Liver (tissue), 9 donors: Measurements from ENCODE around the gene TBCD. TPM values are rescaled to one million over a fixed set of nuclear protein-coding genes. Genes with fewer than 3 reads are reported as not detected.

Experiments
- DNase-seq: peaks from one replicate; pipeline ENCODE4 v3.0.0-alpha.2; 2017; ENCODE audit warnings: low spot score
- H3K27ac ChIP-seq, 2 donors: one replicate each; pipeline ENCODE4 v1.7.0; 2013; ENCODE audit warnings: inconsistent platforms in 2 of 2, low read length in 2 of 2, control low read depth in 1 of 2, low read depth in 1 of 2, mild to moderate bottlenecking in 1 of 2
- H3K27me3 ChIP-seq, 4 donors: one replicate each; pipeline versions ENCODE4 v1.6.1 to v1.7.0; 2013; ENCODE audit warnings: low read length in 3 of 4, inconsistent platforms in 1 of 4, mild to moderate bottlenecking in 1 of 4, moderate library complexity in 1 of 4; ENCODE audit not compliant: control insufficient read depth in 4 of 4, insufficient read depth in 4 of 4
- H3K36me3 ChIP-seq, 4 donors: one replicate each; pipeline versions ENCODE4 v1.6.1 to v1.7.0; 2013; ENCODE audit warnings: low read length in 3 of 4, mild to moderate bottlenecking in 3 of 4, low read depth in 1 of 4, moderate library complexity in 1 of 4; ENCODE audit not compliant: control insufficient read depth in 4 of 4, insufficient read depth in 3 of 4
- H3K4me1 ChIP-seq, 4 donors: one replicate each; pipeline versions ENCODE4 v1.6.1 to v1.7.0; 2013; ENCODE audit warnings: low read length in 3 of 4, mild to moderate bottlenecking in 3 of 4, moderate library complexity in 1 of 4; ENCODE audit not compliant: control insufficient read depth in 4 of 4, insufficient read depth in 4 of 4
- H3K4me3 ChIP-seq, 3 donors: one replicate each; pipeline versions ENCODE4 v1.6.1 to v1.7.0; 2013; ENCODE audit warnings: low read length in 3 of 3, control low read depth in 1 of 3, low read depth in 1 of 3, mild to moderate bottlenecking in 1 of 3
- H3K9ac ChIP-seq, 2 donors: one replicate each; pipeline ENCODE4 v1.7.0; 2013; ENCODE audit warnings: low read length in 2 of 2, mild to moderate bottlenecking in 2 of 2, moderate library complexity in 2 of 2, control low read depth in 1 of 2, low read depth in 1 of 2
- H3K9me3 ChIP-seq, 4 donors: one replicate each; pipeline versions ENCODE4 v1.6.1 to v1.7.0; 2013; ENCODE audit warnings: low read length in 3 of 4; ENCODE audit not compliant: control insufficient read depth in 4 of 4
- ATF3 ChIP-seq: IDR thresholded peaks from 2 replicates; pipeline ENCODE4 v1.6.1; 2016; ENCODE audit warnings: antibody characterized with exemption
- EGR1 ChIP-seq, 2 donors: IDR thresholded peaks; 2 replicates each; pipeline ENCODE4 v1.6.1; 2016 to 2018; ENCODE audit warnings: antibody characterized with exemption in 2 of 2, low read depth in 2 of 2
- FOXA1 ChIP-seq: IDR thresholded peaks from 2 replicates; pipeline ENCODE4 v1.6.1; 2016; ENCODE audit warnings: antibody characterized with exemption
- FOXA2 ChIP-seq: IDR thresholded peaks from 2 replicates; pipeline ENCODE4 v1.6.1; 2016; ENCODE audit warnings: antibody characterized with exemption
- GABPA ChIP-seq, 2 donors: IDR thresholded peaks in 1 of 2; conservative IDR thresholded peaks in 1 of 2; 2 replicates each; pipeline ENCODE4 v1.6.1; 2016; ENCODE audit warnings: antibody characterized with exemption in 2 of 2, mild to moderate bottlenecking in 1 of 2, moderate library complexity in 1 of 2
- HNF4A ChIP-seq, 2 donors: conservative IDR thresholded peaks; 2 replicates each; pipeline ENCODE4 v1.6.1; 2016; ENCODE audit warnings: antibody characterized with exemption in 2 of 2, mild to moderate bottlenecking in 2 of 2
- HNF4G ChIP-seq: IDR thresholded peaks from 2 replicates; pipeline ENCODE4 v1.6.1; 2016; ENCODE audit warnings: antibody characterized with exemption
- JUND ChIP-seq, 2 donors: IDR thresholded peaks; 2 replicates each; pipeline ENCODE4 v1.6.1; 2016; ENCODE audit warnings: antibody characterized with exemption in 2 of 2
- MAX ChIP-seq: IDR thresholded peaks from 2 replicates; pipeline ENCODE4 v1.6.1; 2016; ENCODE audit warnings: antibody characterized with exemption
- NR2F2 ChIP-seq: IDR thresholded peaks from 2 replicates; pipeline ENCODE4 v1.6.1; 2016; ENCODE audit warnings: antibody characterized with exemption
- SP1 ChIP-seq: IDR thresholded peaks from 2 replicates; pipeline ENCODE4 v1.6.1; 2018; ENCODE audit warnings: antibody characterized with exemption, mild to moderate bottlenecking
- TAF1 ChIP-seq: conservative IDR thresholded peaks from 2 replicates; pipeline ENCODE4 v1.6.1; 2016; ENCODE audit warnings: antibody characterized with exemption, mild to moderate bottlenecking
- WGBS: extraction: QIAGEN DNeasy Blood & Tissue Kit; methylation state at CpG from one replicate; pipeline ENCODE4 v1.1.7; 2013; 5-methylcytosine and 5-hydroxymethylcytosine counted together
- polyA plus RNA-seq, 2 donors: library from polyadenylated mRNA; stranded (reverse) in 1 of 2; unstranded in 1 of 2; fragments of 200-250 nt in 1 of 2; fragments of >200 nt in 1 of 2; fragmentation: Nextera tagmentation in 1 of 2; extraction: Ambion mirVana in 1 of 2; gene quantifications; one replicate each; pipeline versions ENCODE4 v1.2.1 to v1.2.3, GENCODE V29; 2013 to 2015
- total RNA-seq, 2 donors: library from RNA; depleted of rRNA; stranded (reverse); fragments of >200 nt; gene quantifications; one replicate each; pipeline ENCODE4 v1.2.3, GENCODE V29; 2014
- TF ChIP-seq, protein P1 (sequence below): IDR thresholded peaks from 2 replicates; pipeline ENCODE4 v1.6.1; 2016; ENCODE audit warnings: antibody characterized with exemption, mild to moderate bottlenecking
- TF ChIP-seq, protein P2 (sequence below): IDR thresholded peaks from 2 replicates; pipeline ENCODE4 v1.6.1; 2016; ENCODE audit warnings: antibody characterized with exemption
- TF ChIP-seq, protein P3 (sequence below): fragments of 150-350 bp; IDR thresholded peaks from 2 replicates; pipeline ENCODE4 v1.5.1; 2017; ENCODE audit warnings: improper control_type of control experiment, low read depth, low read length; ENCODE audit not compliant: missing input control
- donor health status: healthy.
- donor health status: healthy.
- donor health status: healthy.
- donor health status: healthy.
- donor health status: healthy.

Gene TBCD
- total and polyA plus RNA-seq, 4 donors: 29.8 to 42.2 (median 33.0) TPM

DNA sequence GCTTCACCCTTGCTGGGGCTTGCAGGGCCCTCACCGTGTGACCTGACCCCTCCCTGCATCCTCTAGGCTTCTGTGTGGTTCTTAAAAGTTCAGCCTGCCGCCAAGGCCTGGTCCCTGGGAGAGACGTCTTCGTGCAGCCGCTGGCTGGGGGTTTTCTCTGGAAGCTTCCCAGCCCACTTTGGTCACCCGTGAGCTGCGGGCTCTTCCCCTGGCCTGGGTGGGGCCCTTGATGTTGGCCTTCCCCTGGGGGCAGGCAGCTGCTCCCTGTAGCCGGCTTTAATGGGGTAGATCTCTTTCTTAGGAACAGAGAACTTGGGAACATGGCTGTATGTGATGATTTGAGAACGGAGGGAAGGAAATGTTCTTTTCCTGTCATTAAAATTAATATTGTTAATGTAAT, 55.2 kb downstream of the TBCD start (continued):
- TF ChIP-seq, protein P1, sequence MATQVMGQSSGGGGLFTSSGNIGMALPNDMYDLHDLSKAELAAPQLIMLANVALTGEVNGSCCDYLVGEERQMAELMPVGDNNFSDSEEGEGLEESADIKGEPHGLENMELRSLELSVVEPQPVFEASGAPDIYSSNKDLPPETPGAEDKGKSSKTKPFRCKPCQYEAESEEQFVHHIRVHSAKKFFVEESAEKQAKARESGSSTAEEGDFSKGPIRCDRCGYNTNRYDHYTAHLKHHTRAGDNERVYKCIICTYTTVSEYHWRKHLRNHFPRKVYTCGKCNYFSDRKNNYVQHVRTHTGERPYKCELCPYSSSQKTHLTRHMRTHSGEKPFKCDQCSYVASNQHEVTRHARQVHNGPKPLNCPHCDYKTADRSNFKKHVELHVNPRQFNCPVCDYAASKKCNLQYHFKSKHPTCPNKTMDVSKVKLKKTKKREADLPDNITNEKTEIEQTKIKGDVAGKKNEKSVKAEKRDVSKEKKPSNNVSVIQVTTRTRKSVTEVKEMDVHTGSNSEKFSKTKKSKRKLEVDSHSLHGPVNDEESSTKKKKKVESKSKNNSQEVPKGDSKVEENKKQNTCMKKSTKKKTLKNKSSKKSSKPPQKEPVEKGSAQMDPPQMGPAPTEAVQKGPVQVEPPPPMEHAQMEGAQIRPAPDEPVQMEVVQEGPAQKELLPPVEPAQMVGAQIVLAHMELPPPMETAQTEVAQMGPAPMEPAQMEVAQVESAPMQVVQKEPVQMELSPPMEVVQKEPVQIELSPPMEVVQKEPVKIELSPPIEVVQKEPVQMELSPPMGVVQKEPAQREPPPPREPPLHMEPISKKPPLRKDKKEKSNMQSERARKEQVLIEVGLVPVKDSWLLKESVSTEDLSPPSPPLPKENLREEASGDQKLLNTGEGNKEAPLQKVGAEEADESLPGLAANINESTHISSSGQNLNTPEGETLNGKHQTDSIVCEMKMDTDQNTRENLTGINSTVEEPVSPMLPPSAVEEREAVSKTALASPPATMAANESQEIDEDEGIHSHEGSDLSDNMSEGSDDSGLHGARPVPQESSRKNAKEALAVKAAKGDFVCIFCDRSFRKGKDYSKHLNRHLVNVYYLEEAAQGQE: no peak
- TF ChIP-seq, protein P2, sequence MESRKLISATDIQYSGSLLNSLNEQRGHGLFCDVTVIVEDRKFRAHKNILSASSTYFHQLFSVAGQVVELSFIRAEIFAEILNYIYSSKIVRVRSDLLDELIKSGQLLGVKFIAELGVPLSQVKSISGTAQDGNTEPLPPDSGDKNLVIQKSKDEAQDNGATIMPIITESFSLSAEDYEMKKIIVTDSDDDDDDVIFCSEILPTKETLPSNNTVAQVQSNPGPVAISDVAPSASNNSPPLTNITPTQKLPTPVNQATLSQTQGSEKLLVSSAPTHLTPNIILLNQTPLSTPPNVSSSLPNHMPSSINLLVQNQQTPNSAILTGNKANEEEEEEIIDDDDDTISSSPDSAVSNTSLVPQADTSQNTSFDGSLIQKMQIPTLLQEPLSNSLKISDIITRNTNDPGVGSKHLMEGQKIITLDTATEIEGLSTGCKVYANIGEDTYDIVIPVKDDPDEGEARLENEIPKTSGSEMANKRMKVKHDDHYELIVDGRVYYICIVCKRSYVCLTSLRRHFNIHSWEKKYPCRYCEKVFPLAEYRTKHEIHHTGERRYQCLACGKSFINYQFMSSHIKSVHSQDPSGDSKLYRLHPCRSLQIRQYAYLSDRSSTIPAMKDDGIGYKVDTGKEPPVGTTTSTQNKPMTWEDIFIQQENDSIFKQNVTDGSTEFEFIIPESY: no peak

GRCh38 chr17:82807562-82807961, 55.7 kb downstream of the TBCD start:
- Histone ChIP-seq H3K9ac (no peak overlapping the region), H3K9me3 (no peaks in the 10 kb centered on the region), H3K4me3 (no peak overlapping the region), H3K36me3 (peaks cover 0 to 33% (median 3%) of the 10 kb centered on the region in 4 donors), H3K4me1 (no peaks in the 10 kb centered on the region), H3K27ac (no peak overlapping the region), H3K27me3 (no peaks in the 10 kb centered on the region)
- no peak for DNase-seq
- TF ChIP-seq, protein P3, sequence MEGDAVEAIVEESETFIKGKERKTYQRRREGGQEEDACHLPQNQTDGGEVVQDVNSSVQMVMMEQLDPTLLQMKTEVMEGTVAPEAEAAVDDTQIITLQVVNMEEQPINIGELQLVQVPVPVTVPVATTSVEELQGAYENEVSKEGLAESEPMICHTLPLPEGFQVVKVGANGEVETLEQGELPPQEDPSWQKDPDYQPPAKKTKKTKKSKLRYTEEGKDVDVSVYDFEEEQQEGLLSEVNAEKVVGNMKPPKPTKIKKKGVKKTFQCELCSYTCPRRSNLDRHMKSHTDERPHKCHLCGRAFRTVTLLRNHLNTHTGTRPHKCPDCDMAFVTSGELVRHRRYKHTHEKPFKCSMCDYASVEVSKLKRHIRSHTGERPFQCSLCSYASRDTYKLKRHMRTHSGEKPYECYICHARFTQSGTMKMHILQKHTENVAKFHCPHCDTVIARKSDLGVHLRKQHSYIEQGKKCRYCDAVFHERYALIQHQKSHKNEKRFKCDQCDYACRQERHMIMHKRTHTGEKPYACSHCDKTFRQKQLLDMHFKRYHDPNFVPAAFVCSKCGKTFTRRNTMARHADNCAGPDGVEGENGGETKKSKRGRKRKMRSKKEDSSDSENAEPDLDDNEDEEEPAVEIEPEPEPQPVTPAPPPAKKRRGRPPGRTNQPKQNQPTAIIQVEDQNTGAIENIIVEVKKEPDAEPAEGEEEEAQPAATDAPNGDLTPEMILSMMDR: no peak
- no peak for TF ChIP-seq EGR1 (IDR thresholded peaks at IDR 0.05; ENCODE audit: low read depth in 2 of 2)
- no peak for TF ChIP-seq FOXA1
- TF ChIP-seq JUND (IDR thresholded peaks at IDR 0.05): no peak
- TF ChIP-seq NR2F2: no peak
- no peak for TF ChIP-seq MAX
- no peak for TF ChIP-seq SP1
- TF ChIP-seq HNF4G: no peak
- TF ChIP-seq, protein P1: no peak
- TF ChIP-seq GABPA (IDR thresholded peaks at IDR 0.05 in 1 of 2, conservative IDR thresholded peaks at IDR 0.05 in 1 of 2): no peak
- no peak for TF ChIP-seq TAF1
- no peak for TF ChIP-seq ATF3
- TF ChIP-seq HNF4A (conservative IDR thresholded peaks at IDR 0.05): no peak
- TF ChIP-seq, protein P2: no peak
- no peak for TF ChIP-seq FOXA2
- 96% methylated on average over 21 of the region's 21 CpGs for WGBS
